DND-41 (cell line): ENCODE data around the gene PSMD7.

Experiments
- ATAC-seq: fragments of 200-7000 bp; cut with Tn5 transposase; 3 replicates; pipeline ENCODE4 v1.9.1; 2021; ENCODE audit warnings: low read depth; ENCODE audit not compliant: insufficient read depth
- DNase-seq: peaks from one replicate; pipeline ENCODE4 v3.0.0-alpha.2; 2020
- H2AFZ ChIP-seq: 2 replicates; pipeline ENCODE4 v1.6.0; 2012; ENCODE audit warnings: low read depth, low read length
- H3K27ac ChIP-seq: 2 replicates; pipeline ENCODE4 v1.5.1; 2012; ENCODE audit warnings: low read length, inconsistent platforms
- H3K27me3 ChIP-seq: fragments of 200-600 bp; sonication (generic); 2 replicates; pipeline ENCODE4 v1.6.0; 2012; ENCODE audit warnings: low read length, mild to moderate bottlenecking, inconsistent platforms; ENCODE audit not compliant: insufficient read depth, poor library complexity
- H3K36me3 ChIP-seq: 2 replicates; pipeline ENCODE4 v1.5.1; 2012; ENCODE audit warnings: low read length, inconsistent platforms; ENCODE audit not compliant: insufficient read depth
- H3K4me1 ChIP-seq: 2 replicates; pipeline ENCODE4 v1.5.1; 2012; ENCODE audit warnings: mild to moderate bottlenecking, low read length; ENCODE audit not compliant: insufficient read depth
- H3K4me2 ChIP-seq: 2 replicates; pipeline ENCODE4 v1.6.0; 2012; ENCODE audit warnings: mild to moderate bottlenecking, moderate library complexity, low read length, inconsistent platforms; ENCODE audit not compliant: insufficient read depth
- H3K4me3 ChIP-seq, 2 experiments: fragments of 200-600 bp in 1 of 2; shearing (Covaris generic) in 1 of 2; 2 replicates each; pipeline ENCODE4 v1.5.1; 2012 to 2016; ENCODE audit warnings: inconsistent platforms in 2 of 2, low read length in 2 of 2, mild to moderate bottlenecking in 2 of 2, low read depth in 1 of 2, moderate library complexity in 1 of 2
- H3K79me2 ChIP-seq: 2 replicates; pipeline ENCODE4 v1.6.0; 2012; ENCODE audit warnings: low read length, inconsistent platforms; ENCODE audit not compliant: insufficient read depth
- H3K9ac ChIP-seq: 2 replicates; pipeline ENCODE4 v1.6.0; 2012; ENCODE audit warnings: low read depth, mild to moderate bottlenecking, inconsistent platforms, low read length, moderate library complexity
- H3K9me3 ChIP-seq: 2 replicates; pipeline ENCODE4 v1.5.1; 2012; ENCODE audit warnings: low read length, moderate library complexity, mild to moderate bottlenecking, inconsistent platforms; ENCODE audit not compliant: insufficient read depth, severe bottlenecking
- H4K20me1 ChIP-seq: 2 replicates; pipeline ENCODE4 v1.6.0; 2012; ENCODE audit warnings: low read length; ENCODE audit not compliant: insufficient read depth
- CTCF ChIP-seq: IDR thresholded peaks from 2 replicates; pipeline ENCODE4 v1.5.1; 2012; ENCODE audit warnings: borderline replicate concordance, low read length, moderate library complexity, mild to moderate bottlenecking; ENCODE audit not compliant: poor library complexity, severe bottlenecking; ENCODE audit errors: extremely low read depth
- EZH2 ChIP-seq: IDR thresholded peaks from 3 replicates; pipeline ENCODE4 v1.6.1; 2012; ENCODE audit warnings: borderline replicate concordance, low read depth, mild to moderate bottlenecking, moderate library complexity, low read length, inconsistent platforms; ENCODE audit not compliant: severe bottlenecking

The PSMD7 gene

GRCh38 chr16:74279805-74280204 is 16.8 kb upstream of the PSMD7 start:
- no peak overlapping the region for H3K4me3 ChIP-seq
- H3K79me2 ChIP-seq, result no peaks in the 10 kb centered on the region
- H2AFZ ChIP-seq, result no peak overlapping the region
- no peak overlapping the region for H3K27ac ChIP-seq
- H3K4me2 ChIP-seq, result no peak overlapping the region
- H3K36me3 ChIP-seq, result no peaks in the 10 kb centered on the region
- ATAC-seq (no peak), DNase-seq (no peak)
- no peaks in the 10 kb centered on the region for H3K4me1 ChIP-seq
- no peaks in the 10 kb centered on the region for H3K9me3 ChIP-seq
- H4K20me1 ChIP-seq, result no peaks in the 10 kb centered on the region
- TF ChIP-seq EZH2 (no peak), CTCF (no peak)
- H3K9ac ChIP-seq, result no peak overlapping the region
- H3K27me3 ChIP-seq, result no peaks in the 10 kb centered on the region

DNA sequence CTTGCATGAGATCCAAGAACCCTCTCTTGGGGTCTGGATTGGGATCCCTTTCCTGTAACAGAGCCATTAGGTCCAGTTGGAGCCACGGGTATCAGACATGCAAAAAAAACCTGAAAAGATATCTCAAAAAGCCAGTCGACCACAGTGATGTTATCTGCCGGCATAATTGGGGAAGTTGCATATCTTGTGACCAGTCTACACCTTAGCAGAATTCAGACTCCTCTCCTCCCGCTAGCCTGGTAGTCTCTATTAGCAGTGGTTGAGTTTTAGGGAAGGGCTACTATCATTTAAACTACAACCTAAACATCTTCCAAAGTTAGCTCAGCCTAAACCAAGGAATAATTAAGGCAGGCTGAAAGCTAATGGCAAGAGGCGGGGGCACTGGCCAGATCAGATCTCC is 16.2 kb upstream of the PSMD7 start:
- H3K4me2 ChIP-seq, result no peak overlapping the region
- no peaks in the 10 kb centered on the region for H3K9me3 ChIP-seq
- DNase-seq (no peak), ATAC-seq (no peak)
- H3K27me3 ChIP-seq, result no peaks in the 10 kb centered on the region
- no peaks in the 10 kb centered on the region for H4K20me1 ChIP-seq
- no peaks in the 10 kb centered on the region for H3K36me3 ChIP-seq
- H3K27ac ChIP-seq, result no peak overlapping the region
- H3K4me3 ChIP-seq, result no peak overlapping the region
- H3K4me1 ChIP-seq, result no peaks in the 10 kb centered on the region
- H3K79me2 ChIP-seq, result no peaks in the 10 kb centered on the region
- no peak overlapping the region for H3K9ac ChIP-seq
- TF ChIP-seq CTCF (no peak), EZH2 (no peak)
- H2AFZ ChIP-seq, result no peak overlapping the region

GRCh38 chr16:74281300-74281699 is 15.3 kb upstream of the PSMD7 start:
- Histone ChIP-seq H3K27me3 (no peaks in the 10 kb centered on the region), H3K36me3 (no peaks in the 10 kb centered on the region), H4K20me1 (no peaks in the 10 kb centered on the region), H3K4me2 (no peak overlapping the region), H2AFZ (no peak overlapping the region), H3K9me3 (no peaks in the 10 kb centered on the region), H3K79me2 (no peaks in the 10 kb centered on the region), H3K27ac (no peak overlapping the region), H3K4me1 (no peaks in the 10 kb centered on the region), H3K9ac (no peak overlapping the region), H3K4me3 (no peak overlapping the region)
- DNase-seq, result no peak
- TF ChIP-seq CTCF (no peak), EZH2 (no peak)
- ATAC-seq, result no peak

DNA sequence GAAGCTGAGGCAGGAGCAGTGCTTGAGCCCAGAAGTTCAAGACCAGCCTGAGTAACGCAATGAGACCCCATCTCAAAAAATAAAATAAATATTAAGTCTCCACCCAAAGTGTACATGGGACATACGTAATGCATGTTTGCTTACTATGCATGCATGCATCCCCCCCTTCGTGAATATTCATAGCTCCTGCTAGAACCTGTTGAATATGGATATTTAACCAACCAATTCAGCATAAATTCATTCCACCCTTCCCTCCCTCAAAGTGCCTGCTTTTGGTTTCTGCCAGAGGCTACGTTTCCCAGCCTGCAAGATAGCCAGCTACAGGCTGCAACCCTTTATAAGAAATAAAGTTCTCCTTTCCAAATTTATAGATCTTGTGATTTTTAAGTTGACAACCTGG is 12.9 kb upstream of the PSMD7 start:
- Histone ChIP-seq H3K9me3 (no peaks in the 10 kb centered on the region), H3K9ac (no peak overlapping the region), H3K4me3 (no peak overlapping the region), H3K4me2 (no peak overlapping the region), H3K27ac (no peak overlapping the region), H2AFZ (no peak overlapping the region), H3K36me3 (no peaks in the 10 kb centered on the region), H3K27me3 (no peaks in the 10 kb centered on the region), H3K79me2 (no peaks in the 10 kb centered on the region), H3K4me1 (no peaks in the 10 kb centered on the region), H4K20me1 (no peaks in the 10 kb centered on the region)
- ATAC-seq (no peak), DNase-seq (no peak)
- no peak for TF ChIP-seq CTCF
- no peak for TF ChIP-seq EZH2
